GM10847 (cell line): Measurements from ENCODE around the gene HMCN2.

Source experiments
- POLR2A ChIP-seq: IDR thresholded peaks from 2 replicates; pipeline ENCODE4 v1.6.1; 2011; ENCODE audit not compliant: insufficient read length; ENCODE audit errors: extremely low read depth

HMCN2 gene

DNA sequence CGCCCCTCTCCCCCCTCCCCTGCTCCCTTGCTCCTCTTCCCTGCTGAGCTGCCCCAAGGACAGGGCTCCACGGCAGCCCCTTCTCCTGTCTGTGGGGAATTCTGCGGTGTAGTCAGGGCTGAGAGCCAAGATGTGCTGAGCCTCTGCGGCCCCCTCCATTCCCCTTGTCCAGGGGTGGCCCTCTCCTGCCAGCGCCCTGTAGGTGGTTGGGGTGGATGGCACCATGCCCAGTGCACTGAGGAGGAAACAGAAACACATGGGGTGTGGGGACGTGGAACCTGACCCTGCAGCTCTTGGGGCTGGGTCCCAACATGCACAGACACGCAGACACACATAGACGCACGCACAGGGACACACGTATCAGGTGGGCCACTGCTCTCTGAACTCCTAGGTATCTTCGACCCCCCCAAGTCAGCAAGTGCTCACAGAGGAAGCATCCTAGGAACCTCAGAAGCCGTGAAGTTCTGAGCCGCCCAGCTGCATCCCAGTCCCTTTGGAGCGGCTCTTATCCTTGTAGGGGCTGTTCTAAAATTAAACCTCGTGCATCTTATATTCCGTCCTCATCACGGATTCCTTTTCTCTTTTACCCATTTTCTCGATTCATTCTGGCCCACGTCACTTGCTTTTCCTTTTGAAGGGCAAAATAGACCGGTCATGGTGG, 64.8 kb downstream of the HMCN2 start:
- no peak for TF ChIP-seq POLR2A

GRCh38 chr9:130331061-130331460, 65.5 kb downstream of the HMCN2 start:
- TF ChIP-seq POLR2A: no peak

GRCh38 chr9:130331573-130331972, 66.0 kb downstream of the HMCN2 start:
- TF ChIP-seq POLR2A: no peak

- TF ChIP-seq POLR2A: no peak
Observed at GRCh38 chr9:130332384-130332926, 66.9 kb downstream of the HMCN2 start.

GRCh38 chr9:130333041-130333711, 67.6 kb downstream of the HMCN2 start:
- TF ChIP-seq POLR2A: no peak

- no peak for TF ChIP-seq POLR2A
Observed at GRCh38 chr9:130333712-130334062, 68.1 kb downstream of the HMCN2 start.

DNA sequence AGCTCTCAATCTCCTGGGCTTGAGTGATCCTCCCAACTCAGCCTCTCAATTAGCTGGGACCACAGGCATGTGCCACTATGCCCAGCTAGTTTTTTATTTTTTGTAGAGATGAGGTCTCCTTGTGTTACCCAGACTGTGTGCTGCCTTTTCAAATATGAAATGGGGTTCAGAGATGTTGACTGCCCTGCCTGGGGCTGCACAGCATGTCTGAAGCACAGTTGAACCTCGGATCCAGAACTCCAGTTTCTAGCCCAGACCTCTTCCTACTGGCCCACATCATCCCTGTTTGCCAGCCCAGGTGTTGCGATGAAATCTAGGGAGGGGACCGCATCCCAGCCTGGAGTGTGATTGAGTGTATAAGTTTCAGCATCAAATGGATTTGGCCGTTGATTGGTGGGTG, 69.4 kb downstream of the HMCN2 start:
- no peak for TF ChIP-seq POLR2A

DNA sequence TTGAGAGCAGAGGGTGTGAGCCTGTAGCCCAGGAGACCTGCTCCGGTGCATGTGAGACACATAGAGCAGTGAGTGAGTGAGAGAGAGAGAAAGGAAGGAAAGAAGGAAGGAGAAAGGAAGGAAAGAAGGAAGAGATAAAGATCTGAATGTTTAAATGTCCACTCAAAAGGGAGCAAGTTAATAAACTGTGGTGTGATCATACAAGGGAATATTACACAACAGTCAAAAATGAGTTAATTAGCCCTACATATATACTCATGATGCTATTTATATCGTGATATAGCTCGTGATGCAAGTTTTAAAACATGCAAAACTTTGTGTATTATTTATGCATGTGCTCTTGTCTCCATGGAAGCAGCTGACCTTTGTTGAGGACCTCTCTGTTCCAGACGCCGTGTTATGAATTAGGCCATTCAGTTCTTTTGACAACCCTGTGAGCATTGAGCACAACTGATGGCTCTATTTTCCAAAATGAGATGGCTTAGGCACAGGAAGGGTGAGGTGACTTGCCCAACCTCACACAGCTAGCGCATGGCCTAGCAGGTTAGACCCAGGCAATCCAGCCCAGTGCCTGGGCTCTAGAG, 70.6 kb downstream of the HMCN2 start:
- no peak for TF ChIP-seq POLR2A

- no peak for TF ChIP-seq POLR2A
Observed at GRCh38 chr9:130336885-130337284, 71.3 kb downstream of the HMCN2 start.

DNA sequence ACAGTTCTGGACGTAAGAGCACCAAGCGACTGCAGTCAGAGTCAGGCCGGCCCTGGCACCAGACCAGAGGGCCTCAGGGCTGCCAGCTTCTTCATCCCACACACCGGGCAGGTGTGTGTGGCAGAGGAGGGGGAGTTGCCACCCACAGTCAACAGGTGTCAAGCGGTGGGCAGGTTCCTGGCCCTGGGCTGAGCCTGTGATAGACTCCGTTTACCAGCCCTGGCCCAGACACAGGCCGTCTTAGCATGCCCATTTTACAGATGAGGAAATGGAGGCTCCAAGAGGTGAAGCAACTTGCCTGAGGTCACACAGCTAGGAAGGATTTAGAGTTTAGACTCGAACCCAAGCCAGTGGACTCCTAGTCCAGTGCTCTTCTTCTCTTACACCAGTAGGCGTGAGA, 71.8 kb downstream of the HMCN2 start:
- no peak for TF ChIP-seq POLR2A

- TF ChIP-seq POLR2A: no peak
Observed at GRCh38 chr9:130337784-130338380, 72.3 kb downstream of the HMCN2 start.

DNA sequence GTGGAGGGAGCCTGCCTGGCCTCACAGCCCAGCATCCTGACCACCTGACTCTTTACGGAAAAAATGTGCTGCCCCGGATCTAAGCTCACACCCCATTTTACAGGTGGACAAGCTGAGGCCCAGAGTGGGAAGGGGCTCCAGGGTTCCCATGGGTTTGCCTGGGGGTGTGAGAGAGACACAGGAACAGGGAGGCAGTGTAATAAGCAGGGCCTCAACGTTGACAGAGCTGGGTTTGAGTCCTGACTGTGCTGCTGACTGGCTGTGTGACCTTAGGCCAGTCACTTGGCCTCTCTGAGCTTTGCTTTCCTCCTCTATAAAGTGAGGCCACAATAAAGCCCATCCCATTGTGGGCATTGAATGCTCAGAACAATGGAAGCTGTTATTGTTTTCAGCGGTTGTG, 73.7 kb downstream of the HMCN2 start:
- no peak for TF ChIP-seq POLR2A

DNA sequence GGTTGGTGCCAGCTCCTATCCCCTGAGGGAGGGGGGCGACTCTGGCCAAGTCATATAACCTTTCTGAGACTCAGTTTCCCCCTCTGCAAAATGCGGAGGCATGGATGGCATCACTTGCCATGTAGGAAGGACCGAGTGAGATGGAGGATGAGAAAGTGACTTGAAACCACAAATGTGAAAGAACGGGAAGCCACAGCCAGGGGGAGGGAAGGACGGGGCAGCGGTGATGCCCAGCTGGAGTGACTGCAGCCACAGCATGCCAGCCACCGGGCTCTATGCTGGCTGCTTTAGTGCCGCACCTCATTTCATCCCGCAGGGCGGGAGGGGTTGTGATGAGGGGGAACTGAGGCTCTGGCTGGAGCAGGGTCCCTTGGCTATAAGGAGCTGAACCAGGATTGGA, 74.5 kb downstream of the HMCN2 start:
- TF ChIP-seq POLR2A: no peak

- TF ChIP-seq POLR2A: no peak
Observed at GRCh38 chr9:130341128-130341527, 75.6 kb downstream of the HMCN2 start.

GRCh38 chr9:130341839-130342713, 76.5 kb downstream of the HMCN2 start:
- no peak for TF ChIP-seq POLR2A
